NCI-H1694 (cell line): ENCODE results near the gene PIH1D1.

Experiments
- DNase-seq: peaks from one replicate; lab custom pipeline; 2025; lab: John Stamatoyannopoulos, UW

Gene PIH1D1

DNA sequence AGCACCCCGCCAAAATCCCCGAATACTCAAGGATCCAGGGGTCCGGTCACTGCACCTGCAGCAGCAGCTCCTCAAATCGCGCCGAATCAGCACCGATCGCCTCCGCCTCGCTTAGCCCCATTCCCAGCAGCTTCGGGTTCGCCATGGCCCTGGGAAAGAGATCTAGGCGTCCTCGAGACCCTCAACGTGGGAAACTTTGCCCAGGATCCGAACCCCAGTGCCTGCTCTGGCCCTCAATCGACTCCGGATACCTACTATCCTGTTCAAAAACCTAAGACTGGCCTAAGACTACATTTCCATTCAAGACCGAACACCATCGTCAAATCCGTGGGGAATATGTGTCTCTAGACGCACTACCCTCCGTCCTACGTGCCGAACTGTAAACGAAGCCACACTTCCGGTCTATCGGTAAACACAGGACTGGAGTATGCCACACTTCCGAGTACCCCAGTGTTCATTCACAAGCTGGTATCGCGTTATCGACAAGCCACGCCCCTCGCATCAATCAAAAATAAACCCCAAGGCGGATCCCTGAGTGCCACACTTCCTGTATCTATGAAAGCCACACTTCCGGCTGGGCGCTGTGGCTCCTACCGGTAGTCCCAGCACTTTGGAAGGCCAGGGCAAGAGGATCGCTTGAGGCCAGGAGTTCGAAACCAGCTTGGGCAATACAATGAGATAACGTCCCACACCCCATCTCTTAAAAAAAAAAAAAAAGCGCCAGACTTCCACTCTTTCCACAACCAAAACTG is at the start of gene PIH1D1:
PIH1D1 (minus strand) TSS at position 385 of the 752 bp plus-strand sequence; CDS start at position 145, 240 bp downstream.
- peak; percentile 99 for DNase-seq

DNA sequence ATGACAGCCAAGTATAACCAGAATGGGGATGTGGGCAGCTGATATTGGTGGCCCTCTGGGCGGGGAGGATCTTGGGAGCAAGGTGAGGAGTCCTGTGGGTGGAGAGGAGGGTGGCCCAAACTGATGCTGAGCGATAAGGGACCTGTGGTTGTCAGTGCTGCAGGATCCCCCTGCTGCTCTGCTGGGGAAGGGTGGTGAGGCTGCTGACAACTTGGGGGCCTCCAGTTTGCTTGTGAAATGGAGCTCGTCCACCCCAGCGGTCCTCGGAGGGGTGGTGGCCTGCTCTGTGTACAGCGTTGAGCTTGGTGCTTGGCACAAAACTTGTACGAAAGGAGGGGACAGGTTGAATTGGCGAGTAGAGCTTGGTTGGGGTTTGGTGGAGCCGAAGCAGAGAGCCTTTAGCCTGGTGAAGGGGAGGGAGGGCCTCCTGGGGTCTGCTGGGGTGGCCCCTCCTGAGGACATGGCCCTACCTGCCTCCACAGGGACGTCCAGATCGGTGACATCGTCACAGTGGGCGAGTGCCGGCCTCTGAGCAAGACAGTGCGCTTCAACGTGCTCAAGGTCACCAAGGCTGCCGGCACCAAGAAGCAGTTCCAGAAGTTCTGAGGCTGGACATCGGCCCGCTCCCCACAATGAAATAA is 47.5 kb upstream of the PIH1D1 start:
- DNase-seq, result no peak

DNA sequence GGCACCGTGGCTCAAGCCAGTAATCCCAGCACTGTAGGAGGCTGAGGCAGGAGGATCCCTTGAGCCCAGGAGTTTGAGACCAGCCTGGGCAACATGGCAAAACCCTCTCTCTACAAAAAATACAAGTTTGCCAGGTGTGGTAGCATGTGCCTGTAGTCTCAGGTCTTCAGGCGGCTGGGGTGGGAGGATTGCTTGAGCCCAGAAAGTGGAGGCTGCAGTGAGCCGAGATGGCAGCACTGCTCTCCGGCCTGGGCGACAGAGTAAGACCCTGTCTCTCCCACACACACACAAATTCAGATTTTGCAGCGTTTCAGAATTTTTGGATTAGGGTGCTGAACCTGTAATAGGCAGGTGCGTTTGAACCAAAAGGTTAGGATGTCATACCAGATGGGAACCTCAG is 46.9 kb upstream of the PIH1D1 start:
- no peak for DNase-seq

DNA sequence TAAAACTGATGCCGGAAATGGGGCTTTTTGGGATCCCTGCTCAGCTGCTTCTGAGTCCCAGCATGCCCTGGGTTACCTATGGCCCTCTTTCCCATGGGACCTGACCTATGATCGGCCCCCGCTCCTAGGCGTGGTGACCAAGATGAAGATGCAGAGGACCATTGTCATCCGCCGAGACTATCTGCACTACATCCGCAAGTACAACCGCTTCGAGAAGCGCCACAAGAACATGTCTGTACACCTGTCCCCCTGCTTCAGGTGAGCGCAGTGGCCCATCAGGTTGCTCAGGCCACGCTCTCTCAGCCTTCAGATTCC is 46.1 kb upstream of the PIH1D1 start:
- DNase-seq, result no peak

DNA sequence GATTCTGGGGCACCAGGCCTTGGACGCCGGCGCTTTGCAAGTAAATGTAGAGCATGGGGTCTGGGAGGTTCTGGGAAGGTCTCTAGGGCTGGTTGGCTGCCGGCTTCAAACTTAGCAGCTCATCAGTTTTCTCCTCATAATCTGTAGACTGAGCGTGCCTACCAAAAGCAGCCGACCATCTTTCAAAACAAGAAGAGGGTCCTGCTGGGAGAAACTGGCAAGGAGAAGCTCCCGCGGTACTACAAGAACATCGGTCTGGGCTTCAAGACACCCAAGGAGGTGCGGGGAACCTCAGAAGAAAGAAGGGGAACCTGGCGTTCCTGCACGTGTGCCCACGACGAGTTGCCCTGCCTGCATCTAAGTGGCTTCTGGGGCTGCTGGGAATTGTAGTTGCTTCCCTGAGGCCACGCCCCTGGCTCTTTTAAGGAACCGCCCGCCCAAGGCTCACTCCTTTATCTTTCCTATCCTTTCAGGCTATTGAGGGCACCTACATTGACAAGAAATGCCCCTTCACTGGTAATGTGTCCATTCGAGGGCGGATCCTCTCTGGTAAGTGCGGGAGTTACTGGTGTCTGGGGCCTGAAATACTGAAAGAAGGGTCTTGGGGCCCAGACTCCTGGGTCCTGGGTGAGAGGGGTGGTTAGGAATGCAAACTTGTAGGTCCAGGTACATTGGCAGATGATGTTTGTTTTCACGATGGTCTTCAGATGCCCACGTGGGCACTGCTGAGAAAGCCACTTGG is 45.6 kb upstream of the PIH1D1 start:
- DNase-seq, result peak; percentile 55

DNA sequence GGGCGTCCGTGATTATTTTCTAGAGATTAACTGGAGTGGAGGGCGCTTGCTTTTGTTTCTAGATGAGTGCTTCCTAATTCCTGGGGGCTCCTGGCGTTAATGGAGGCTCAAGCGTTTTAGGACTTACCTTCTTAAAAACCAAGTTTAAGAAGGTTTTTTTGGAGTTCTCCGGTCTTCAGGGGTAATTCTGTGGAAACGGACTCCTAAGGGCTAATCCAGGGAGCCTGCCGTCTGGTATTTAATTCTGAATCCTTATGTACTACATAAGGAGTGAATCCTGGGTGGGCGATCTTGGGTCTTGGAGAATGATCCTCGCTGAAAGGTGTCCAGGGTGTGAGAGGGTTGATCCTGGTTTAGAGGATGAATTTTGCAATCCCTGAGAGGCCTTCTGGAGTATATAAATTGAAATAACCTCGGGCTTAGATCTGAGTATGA is 45.0 kb upstream of the PIH1D1 start:
- no peak for DNase-seq

DNA sequence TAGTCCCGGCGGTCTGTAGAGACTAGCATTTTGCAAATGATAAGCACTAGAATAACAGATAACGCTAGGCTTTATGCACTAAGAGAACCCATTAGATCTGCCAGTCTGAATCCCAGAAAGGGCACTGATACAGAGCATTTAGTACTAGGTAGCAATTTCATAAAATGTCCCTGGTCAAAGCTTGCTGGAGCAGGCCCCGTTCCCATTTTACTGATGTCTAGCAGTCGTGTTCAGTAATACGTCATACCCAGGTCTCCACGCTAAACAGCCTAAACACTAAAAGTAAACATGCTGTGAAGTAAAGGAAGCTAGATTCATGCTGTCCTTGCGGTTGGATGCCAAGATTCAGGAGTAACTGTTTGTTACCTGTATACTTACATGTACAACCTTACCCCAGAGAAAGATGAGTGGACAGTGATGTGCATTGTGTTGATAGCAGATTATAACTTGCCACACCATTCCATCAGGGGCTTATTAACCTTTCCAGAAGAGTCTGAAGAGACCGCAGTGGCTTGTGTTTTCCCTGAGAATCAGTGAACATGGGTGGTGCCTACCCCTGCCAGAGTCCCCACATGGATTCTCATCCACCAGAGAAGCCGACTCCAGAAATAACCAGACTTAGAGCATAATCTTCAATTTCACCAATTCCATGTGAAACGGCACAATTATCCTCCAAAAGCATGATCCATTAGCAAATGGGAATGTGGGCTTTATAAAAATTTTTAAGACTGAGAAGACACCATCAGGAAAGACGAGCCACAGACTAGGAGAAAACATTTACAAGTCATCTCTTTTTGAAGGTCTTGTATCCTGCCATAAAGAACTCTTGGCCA is 41.2 kb upstream of the PIH1D1 start:
- no peak for DNase-seq

DNA sequence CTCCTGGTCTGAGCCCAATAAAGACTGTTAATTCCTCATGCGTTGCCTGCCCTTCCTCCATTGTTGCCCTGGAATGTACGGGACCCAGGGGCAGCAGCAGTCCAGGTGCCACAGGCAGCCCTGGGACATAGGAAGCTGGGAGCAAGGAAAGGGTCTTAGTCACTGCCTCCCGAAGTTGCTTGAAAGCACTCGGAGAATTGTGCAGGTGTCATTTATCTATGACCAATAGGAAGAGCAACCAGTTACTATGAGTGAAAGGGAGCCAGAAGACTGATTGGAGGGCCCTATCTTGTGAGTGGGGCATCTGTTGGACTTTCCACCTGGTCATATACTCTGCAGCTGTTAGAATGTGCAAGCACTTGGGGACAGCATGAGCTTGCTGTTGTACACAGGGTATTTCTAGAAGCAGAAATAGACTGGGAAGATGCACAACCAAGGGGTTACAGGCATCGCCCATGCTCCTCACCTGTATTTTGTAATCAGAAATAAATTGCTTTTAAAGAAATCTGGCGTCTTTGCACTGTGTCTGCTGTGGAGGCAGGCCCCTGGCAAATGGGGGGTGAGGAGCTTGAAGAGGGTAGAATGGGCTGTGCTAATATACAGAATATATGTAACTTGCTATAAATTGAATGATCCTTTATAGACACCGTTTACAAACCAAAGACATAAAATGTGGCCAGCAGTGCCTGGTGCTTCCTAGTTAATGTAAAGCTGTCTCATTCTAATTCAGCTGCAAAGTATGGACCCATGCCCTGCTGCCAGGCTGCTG is 40.4 kb upstream of the PIH1D1 start:
- no peak for DNase-seq

DNA sequence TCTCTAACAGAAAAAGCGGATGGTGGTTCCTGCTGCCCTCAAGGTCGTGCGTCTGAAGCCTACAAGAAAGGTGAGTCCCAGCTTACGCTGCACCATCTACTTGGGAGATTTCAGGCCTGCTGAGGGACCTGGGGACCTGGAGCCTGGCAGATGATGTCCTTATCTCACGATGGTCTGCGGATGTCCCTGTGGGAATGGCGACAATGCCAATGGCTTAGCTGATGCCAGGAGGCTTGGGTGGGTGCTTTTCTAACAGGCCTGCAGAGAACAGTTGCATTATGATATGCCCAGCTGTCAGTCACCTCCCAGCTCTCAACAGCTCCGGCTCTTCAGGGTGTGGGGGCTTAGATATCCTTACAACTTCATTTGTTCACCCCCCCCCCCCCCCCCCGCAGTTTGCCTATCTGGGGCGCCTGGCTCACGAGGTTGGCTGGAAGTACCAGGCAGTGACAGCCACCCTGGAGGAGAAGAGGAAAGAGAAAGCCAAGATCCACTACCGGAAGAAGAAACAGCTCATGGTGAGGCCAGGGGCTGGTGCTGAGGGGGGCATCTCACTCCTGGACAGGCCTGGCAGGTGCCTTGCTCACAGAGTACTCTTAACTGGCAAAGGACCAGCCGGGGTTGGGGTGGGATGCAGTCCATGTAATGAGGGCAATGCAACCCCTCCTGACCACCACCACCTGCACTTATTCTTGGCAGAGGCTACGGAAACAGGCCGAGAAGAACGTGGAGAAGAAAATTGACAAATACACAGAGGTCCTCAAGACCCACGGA is 39.6 kb upstream of the PIH1D1 start:
- no peak for DNase-seq

DNA sequence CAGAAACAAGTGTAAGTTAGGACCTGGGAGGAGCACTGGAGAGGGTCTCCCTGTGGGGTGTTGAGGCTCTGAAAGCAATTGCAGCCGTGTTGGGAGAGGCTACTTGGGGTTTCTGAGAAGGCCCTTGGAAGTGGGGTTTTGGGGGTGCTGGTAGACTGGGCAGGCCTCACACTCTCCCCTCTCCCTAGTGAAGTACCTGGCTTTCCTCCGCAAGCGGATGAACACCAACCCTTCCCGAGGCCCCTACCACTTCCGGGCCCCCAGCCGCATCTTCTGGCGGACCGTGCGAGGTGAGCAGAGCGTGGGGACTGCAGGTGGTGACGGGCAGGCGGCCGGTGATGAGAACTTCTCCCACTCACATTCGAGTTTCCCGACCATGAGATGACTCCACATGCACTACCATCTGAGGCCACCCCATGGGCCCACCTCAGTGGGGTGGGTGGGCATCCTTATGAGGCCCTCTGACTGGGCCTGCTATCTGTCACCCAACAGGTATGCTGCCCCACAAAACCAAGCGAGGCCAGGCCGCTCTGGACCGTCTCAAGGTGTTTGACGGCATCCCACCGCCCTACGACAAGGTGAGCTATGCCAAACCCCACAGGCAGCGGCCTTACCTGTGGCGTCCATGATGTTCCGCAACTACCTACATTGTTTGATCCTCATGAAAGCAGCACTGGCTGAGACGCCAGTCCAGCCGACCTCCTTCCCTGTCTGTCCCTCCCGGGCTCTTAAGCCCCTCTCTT is 38.8 kb upstream of the PIH1D1 start:
- no peak for DNase-seq

DNA sequence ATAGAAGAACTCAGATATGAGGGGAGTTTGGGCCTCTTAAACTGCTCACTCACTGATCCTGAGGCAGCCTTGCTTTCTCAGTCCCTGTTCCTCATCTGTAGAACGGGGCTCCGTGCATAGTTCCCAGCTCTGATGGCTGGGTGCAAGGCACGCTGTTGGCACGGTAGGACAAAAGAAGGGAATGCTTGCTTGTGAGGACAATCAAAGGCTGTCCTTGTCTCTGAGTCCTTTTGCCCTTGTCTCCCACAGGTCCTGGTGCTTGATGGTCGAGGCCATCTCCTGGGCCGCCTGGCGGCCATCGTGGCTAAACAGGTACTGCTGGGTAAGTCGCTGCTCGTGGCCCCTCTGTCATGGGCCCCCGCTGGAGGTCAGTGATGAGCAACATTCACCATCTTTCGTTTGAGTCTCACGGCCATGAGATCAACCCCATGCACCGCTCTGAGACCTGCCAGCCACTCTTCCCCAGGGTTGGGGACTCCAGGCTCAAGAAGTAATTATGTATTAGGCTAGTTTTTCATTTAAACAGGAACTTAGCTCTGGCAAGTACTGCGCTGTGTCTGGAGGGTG is 38.1 kb upstream of the PIH1D1 start:
- DNase-seq, result no peak

DNA sequence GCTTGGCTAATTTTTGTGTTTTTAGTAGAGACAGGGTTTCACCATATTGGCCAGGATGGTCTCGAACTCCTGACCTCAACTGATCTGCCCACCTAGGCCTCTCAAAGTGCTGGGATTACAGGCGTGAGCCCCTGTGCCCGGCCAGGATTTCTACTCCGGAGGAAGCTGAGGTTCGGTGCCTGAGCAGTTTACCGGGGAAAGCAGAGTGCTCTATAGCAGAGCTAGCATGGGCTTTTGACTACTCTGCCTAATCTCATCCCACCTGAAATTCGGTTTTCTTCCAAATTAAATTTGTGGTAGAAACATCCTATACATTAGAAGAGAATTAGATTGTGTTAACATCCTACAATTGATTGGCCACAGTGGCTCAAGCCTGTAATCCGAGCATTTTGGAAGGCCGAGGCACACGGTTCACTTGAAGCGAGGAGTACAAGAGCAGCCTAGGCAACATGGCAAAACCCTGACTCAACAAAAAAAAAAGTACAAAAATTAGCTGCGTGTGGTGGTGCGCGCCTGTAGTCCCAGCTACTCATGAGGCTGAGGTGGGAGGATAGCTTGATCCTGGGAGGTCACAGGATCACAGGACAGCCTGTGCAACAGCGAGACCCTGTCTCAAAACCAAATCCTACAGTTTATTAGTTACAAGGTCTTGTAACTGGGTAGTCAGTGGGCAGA is 37.4 kb upstream of the PIH1D1 start:
- no peak for DNase-seq

DNA sequence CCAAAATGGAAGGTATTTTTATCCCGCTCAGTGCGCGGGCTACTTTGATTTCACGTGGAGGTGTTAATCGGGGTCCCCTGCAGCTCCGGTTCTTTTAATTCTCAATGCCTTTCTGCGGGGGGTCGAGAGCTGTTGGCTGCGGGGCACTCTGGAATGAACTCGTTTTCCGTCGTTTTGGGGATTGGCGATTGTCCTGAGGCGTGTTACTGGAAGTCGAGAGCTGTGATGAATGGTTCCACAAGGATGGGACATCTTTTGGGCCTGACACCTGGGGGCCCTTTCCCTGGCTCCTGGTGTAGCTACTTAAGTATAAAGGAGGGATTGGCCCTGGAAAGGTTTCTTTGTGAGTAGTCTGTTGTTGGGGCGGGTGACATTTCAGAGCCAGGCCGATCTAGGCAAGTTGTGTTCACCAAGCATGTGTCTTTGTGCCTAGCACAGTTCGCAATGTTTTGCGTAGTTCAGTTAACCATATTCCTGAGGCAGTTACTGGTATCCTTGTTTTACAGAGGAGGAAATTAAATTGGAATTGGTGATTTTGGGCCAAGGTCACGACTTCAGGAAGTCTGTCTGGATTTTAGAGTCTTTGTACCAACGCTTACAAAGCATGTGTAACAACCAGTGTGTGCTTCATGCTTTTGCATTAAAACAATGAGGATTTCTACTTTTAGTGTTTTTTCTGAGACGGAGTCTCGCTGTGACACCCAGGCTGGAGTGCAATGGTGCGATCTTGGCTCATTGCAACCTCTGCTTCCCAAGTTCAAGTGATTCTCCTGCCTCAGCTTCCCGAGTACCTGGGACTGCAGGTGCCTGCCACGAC is 36.6 kb upstream of the PIH1D1 start:
- DNase-seq, result no peak

DNA sequence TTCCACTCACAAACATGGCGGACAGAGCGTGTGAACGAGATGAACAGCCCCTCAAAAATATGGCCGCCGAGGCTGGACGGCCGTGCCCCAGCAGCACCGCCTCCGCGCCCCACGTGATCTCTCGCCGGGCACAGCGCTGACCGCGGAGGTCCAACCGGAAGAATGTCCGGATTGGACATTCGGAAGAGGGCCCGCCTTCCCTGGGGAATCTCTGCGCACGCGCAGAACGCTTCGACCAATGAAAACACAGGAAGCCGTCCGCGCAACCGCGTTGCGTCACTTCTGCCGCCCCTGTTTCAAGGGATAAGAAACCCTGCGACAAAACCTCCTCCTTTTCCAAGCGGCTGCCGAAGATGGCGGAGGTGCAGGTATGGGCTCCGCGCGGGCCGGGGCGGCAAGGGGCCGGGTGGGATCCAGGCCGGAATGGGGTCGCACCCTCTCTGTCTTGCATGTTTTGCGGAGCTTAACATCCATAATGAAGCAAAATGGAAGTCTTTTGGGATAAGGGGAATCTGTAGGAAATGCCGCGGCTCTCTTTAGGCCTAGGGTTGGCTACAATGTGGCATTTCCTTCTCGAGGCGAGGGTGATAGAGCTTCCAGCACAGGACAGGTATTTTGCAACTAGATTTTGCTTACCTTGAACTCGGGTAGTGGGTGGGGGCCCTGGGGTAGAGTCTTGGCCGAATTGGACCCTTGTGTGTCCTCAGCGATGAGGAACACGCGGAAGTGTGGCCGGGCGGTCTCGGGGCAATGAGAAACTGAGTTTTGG is 35.8 kb upstream of the PIH1D1 start, which contains the start of gene RPL13A:
RPL13A (plus strand) TSS at position 332 of the 769 bp plus-strand sequence; CDS start at position 354, 22 bp downstream.
- DNase-seq, result peak; percentile 99

DNA sequence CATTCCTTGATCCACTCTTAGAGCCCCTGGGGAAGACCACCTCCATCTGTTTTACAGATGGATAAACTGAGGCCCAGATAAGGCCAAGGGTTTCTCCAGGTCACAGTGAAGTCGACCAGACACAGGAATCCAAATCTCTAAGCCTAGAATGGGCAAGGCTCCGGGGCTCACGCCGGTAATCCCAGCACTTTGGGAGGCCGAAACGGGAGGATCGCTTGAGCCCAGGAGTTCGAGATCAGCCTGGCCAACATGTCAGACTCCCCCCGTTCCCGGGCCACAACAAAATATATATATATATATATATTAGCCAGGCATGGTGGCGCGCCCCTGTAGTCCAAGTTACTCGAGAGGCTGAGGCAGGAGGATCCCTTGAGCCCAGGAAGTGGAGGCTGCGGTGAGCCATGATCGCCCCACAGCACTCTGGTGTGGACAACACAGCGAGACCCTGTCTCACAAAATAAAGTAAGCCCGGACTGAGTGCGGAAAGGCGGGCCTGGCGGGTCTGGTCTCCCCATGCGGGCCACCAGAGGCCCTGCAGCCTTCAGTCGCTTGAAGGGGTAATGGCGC is 35.2 kb upstream of the PIH1D1 start:
- no peak for DNase-seq

DNA sequence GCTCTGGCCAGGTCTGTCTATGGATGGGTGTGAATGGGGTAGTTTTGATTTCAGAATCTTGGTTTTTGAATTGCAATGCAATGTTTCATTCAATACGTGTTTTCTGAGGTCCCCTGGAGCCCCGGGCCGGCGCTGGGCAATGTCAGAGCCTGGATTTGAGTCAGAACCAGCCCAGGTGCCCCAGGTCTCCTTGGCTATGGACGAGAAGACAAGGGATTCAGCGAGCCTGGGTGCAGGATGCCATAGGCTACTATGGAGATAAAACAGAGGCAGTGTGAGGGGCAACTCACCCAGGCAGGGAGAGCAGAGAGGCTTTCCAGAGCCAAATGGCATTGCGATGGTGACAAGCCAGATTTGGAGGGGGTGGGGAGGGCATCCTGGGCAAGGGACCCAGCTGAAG is 34.6 kb upstream of the PIH1D1 start:
- DNase-seq, result no peak
